Lower lobe of right lung (tissue), 2 donors: Measurements from ENCODE around the gene LRRC25. TPM values are rescaled to one million over a fixed set of nuclear protein-coding genes. Genes with fewer than 3 reads are reported as not detected.
"Not testable (repeated sequence)": the region's sequence is repeated elsewhere in the genome, so short reads cannot be mapped to it uniquely, and the experiment has no call there.

Experiments used
- ATAC-seq, 2 donors: fragments of 200-7000 bp; cut with Tn5 transposase; one replicate each; pipeline ENCODE4 v1.9.1; 2020 to 2022; ENCODE audit warnings: mild to moderate bottlenecking in 2 of 2, moderate library complexity in 2 of 2
- DNase-seq: peaks from one replicate; pipeline ENCODE4 v3.0.0-alpha.2; 2020
- H3K27ac ChIP-seq: fragments of 200-600 bp; one replicate; pipeline ENCODE4 v1.8.0; 2022
- H3K27me3 ChIP-seq: fragments of 200-600 bp; one replicate; pipeline ENCODE4 v1.8.0; 2022; ENCODE audit warnings: low read depth
- H3K36me3 ChIP-seq: fragments of 200-600 bp; one replicate; pipeline ENCODE4 v1.8.0; 2022; ENCODE audit warnings: mild to moderate bottlenecking
- H3K4me1 ChIP-seq: fragments of 200-600 bp; one replicate; pipeline ENCODE4 v1.8.0; 2022
- H3K4me3 ChIP-seq: fragments of 200-600 bp; one replicate; pipeline ENCODE4 v1.8.0; 2022; ENCODE audit warnings: mild to moderate bottlenecking
- H3K9me3 ChIP-seq: fragments of 200-600 bp; one replicate; pipeline ENCODE4 v1.8.0; 2022
- CTCF ChIP-seq: fragments of 200-600 bp; IDR thresholded peaks from one replicate; pipeline ENCODE4 v1.8.0; 2022; ENCODE audit warnings: antibody characterized with exemption, mild to moderate bottlenecking
- intact Hi-C: fragments of 100-400 bp; cut with DNase I; formaldehyde crosslinking; loops from one replicate; pipeline ENCODE4 v1.11.0; 2022
- total RNA-seq: library from RNA; stranded (reverse); fragmentation: NEBNext Ultra II Directional; extraction: Animal tissue kit (Norgen Biotek cat#: 25700); gene quantifications from one replicate; pipeline ENCODE4 v1.2.1, GENCODE V29; 2021
- donor health status: DM: no; HTN: yes; CAD: no; lungs with severe emphysema.

The LRRC25 gene
- total RNA-seq, 1 donor from 2014 or later, result 35.4 TPM

- Histone ChIP-seq H3K9me3 (no peaks in the 10 kb centered on the region), H3K36me3 (peaks cover 48% of the 10 kb centered on the region), H3K4me1 (peaks cover 25% of the 10 kb centered on the region), H3K27ac (no peak overlapping the region), H3K4me3 (no peak overlapping the region), H3K27me3 (no peaks in the 10 kb centered on the region)
- no peak for TF ChIP-seq CTCF
- no peak for ATAC-seq
- no peak for DNase-seq
- intact Hi-C loops, result no loop called here
Observed at GRCh38 chr19:18362934-18363542, 34.4 kb downstream of the LRRC25 start.

DNA sequence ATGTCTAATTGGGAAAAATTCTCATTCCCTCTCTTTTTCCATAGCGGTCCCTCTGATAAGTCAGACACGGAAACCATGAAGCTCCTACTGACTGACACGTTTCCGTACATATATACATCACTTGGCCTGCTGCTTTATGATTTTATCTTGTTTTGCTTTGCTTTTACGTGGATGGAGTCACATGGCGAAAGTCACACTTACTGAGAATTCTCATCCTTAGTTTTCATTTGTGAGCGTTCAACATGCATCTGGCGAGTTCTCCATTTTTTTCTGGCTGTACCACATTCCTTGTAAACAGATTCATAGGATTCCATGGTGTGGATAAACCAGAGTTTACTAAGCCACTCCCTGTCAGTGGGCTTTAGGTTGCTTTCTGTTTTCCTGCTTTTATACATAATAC, 35.8 kb downstream of the LRRC25 start:
- intact Hi-C loops, result no loop called here
- no peak for ATAC-seq
- DNase-seq, result no peak
- Histone ChIP-seq H3K4me3 (no peak overlapping the region), H3K27me3 (no peaks in the 10 kb centered on the region), H3K36me3 (peaks cover 62% of the 10 kb centered on the region), H3K9me3 (no peaks in the 10 kb centered on the region), H3K4me1 (peaks cover 25% of the 10 kb centered on the region), H3K27ac (no peak overlapping the region)
- no peak for TF ChIP-seq CTCF

- no peak overlapping the region for H3K4me3 ChIP-seq
- intact Hi-C loops, result no loop called here
- H3K27ac ChIP-seq, result no peak overlapping the region
- H3K36me3 ChIP-seq, result peaks cover 70% of the 10 kb centered on the region
- DNase-seq (no peak), ATAC-seq (no peak)
- H3K9me3 ChIP-seq, result no peaks in the 10 kb centered on the region
- no peak for TF ChIP-seq CTCF
- no peaks in the 10 kb centered on the region for H3K27me3 ChIP-seq
- no peaks in the 10 kb centered on the region for H3K4me1 ChIP-seq
Observed at GRCh38 chr19:18357041-18357440, 40.4 kb downstream of the LRRC25 start.

DNA sequence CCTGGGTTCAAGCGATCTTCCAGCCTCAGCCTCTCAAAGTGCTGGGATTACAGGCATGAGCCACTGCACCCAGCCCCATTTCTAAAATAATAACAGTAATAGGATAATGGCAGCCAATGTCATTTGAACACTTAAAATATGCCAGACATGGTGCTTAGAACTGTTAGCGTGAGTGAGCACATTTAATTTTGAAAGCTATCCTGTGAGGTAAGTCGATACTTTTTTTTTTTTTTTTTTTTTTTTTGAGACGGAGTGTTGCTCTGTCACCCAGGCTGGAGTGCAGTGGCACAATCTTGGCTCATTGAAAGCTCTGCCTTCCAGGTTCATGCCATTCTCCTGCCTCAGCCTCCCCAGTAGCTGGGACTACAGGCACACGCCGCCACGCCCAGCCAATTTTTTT, 42.7 kb downstream of the LRRC25 start:
- ATAC-seq, H3K4me1 ChIP-seq, H3K4me3 ChIP-seq, H3K9me3 ChIP-seq, H3K27me3 ChIP-seq, H3K27ac ChIP-seq, DNase-seq, intact Hi-C loops: not testable (repeated sequence)
- peaks cover 49% of the 10 kb centered on the region for H3K36me3 ChIP-seq

GRCh38 chr19:18353378-18354005, 43.9 kb downstream of the LRRC25 start:
- no peak for DNase-seq
- H3K27me3 ChIP-seq, result no peaks in the 10 kb centered on the region
- intact Hi-C loops, result no loop called here
- peaks cover 37% of the 10 kb centered on the region for H3K36me3 ChIP-seq
- no peak overlapping the region for H3K27ac ChIP-seq
- H3K4me1 ChIP-seq, result peaks cover 4% of the 10 kb centered on the region
- TF ChIP-seq CTCF, result no peak
- no peak for ATAC-seq
- no peaks in the 10 kb centered on the region for H3K9me3 ChIP-seq
- no peak overlapping the region for H3K4me3 ChIP-seq

DNA sequence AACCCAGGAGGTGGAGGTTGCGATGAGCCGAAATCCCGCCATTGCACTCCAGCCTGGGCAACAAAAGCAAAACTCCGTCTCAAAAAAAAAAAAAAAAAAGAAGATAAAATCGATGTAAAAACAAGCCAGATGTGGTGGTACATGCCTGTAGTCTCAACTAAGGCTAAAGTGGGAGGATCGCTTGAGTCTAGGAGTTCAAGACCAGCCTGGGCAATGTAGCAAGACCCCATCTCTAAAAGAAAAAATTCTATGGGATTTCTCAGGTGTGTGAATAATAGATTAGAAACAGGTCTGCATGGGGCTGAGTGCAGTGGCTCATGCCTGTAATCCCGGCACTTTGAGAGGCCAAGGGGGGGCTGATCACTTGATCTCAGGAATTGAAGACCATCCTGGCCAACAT, 45.9 kb downstream of the LRRC25 start:
- no peak for ATAC-seq
- intact Hi-C loops, result no loop called here
- no peak for TF ChIP-seq CTCF
- Histone ChIP-seq H3K36me3 (peaks cover 17% of the 10 kb centered on the region), H3K4me3 (no peak overlapping the region), H3K27me3 (no peaks in the 10 kb centered on the region), H3K9me3 (no peaks in the 10 kb centered on the region), H3K27ac (no peak overlapping the region), H3K4me1 (peaks cover 4% of the 10 kb centered on the region)
- no peak for DNase-seq
